GM23338 (cell line): Measurements from ENCODE around the gene PDE4D. TPM values are rescaled to one million over a fixed set of nuclear protein-coding genes. Genes with fewer than 3 reads are reported as not detected.

Experiments used
- ATAC-seq: fragments of 200-7000 bp; cut with Tn5 transposase; 3 replicates; pipeline ENCODE4 v1.9.1; 2020
- DNase-seq: peaks from one replicate; pipeline ENCODE4 v3.0.0-alpha.2; 2015; ENCODE audit warnings: low spot score
- H2AFZ ChIP-seq: fragments of 200-600 bp; sonication (generic); 2 replicates; pipeline ENCODE4 v1.8.0; 2016; ENCODE audit warnings: antibody characterized with exemption, mild to moderate bottlenecking, moderate library complexity
- H3F3A ChIP-seq: fragments of 200-600 bp; sonication (generic); replicated peaks from 2 replicates; pipeline ENCODE4 v1.8.0; 2017; ENCODE audit warnings: antibody characterized with exemption, mixed run types, low read depth
- H3K27ac ChIP-seq: fragments of 200-600 bp; sonication (generic); 2 replicates; pipeline ENCODE4 v1.6.1; 2016; ENCODE audit warnings: low read depth
- H3K27me3 ChIP-seq: fragments of 200-600 bp; sonication (generic); 2 replicates; pipeline ENCODE4 v1.8.0; 2016; ENCODE audit warnings: mild to moderate bottlenecking, mixed run types, moderate library complexity; ENCODE audit not compliant: insufficient read depth
- H3K36me3 ChIP-seq: fragments of 200-600 bp; sonication (generic); 2 replicates; pipeline ENCODE4 v1.8.0; 2016; ENCODE audit warnings: mild to moderate bottlenecking; ENCODE audit not compliant: insufficient read depth
- H3K4me1 ChIP-seq: fragments of 200-600 bp; sonication (generic); 2 replicates; pipeline ENCODE4 v1.8.0; 2016; ENCODE audit warnings: mild to moderate bottlenecking, moderate library complexity; ENCODE audit not compliant: insufficient read depth
- H3K4me2 ChIP-seq: fragments of 200-600 bp; sonication (generic); 2 replicates; pipeline ENCODE4 v1.7.1; 2017; ENCODE audit warnings: mixed run types
- H3K4me3 ChIP-seq: fragments of 200-600 bp; sonication (generic); 2 replicates; pipeline ENCODE4 v1.6.1; 2016; ENCODE audit warnings: mixed run types
- H3K79me2 ChIP-seq: fragments of 200-600 bp; sonication (generic); replicated peaks from 2 replicates; pipeline ENCODE4 v1.8.0; 2017; ENCODE audit warnings: mild to moderate bottlenecking; ENCODE audit not compliant: insufficient read depth
- H3K9me2 ChIP-seq: fragments of 200-600 bp; sonication (generic); 2 replicates; pipeline ENCODE4 v1.8.0; 2017; ENCODE audit not compliant: insufficient read depth
- H4K20me1 ChIP-seq: fragments of 200-600 bp; sonication (generic); replicated peaks from 2 replicates; pipeline ENCODE4 v1.8.0; 2017; ENCODE audit warnings: mild to moderate bottlenecking; ENCODE audit not compliant: insufficient read depth
- H3K27ac Mint-ChIP-seq: 2 replicates; pipeline ENCODE4 v1.8.0; 2020; ENCODE audit warnings: inconsistent platforms, mild to moderate bottlenecking, moderate library complexity, mixed read lengths
- H3K27me3 Mint-ChIP-seq: 3 replicates; pipeline ENCODE4 v1.8.0; 2022; ENCODE audit warnings: low read depth, mild to moderate bottlenecking, moderate library complexity, mixed read lengths, inconsistent platforms; ENCODE audit not compliant: insufficient read depth, poor library complexity
- H3K36me3 Mint-ChIP-seq: 3 replicates; pipeline ENCODE4 v1.8.0; 2021; ENCODE audit warnings: low read depth, mild to moderate bottlenecking, inconsistent platforms, moderate library complexity, mixed read lengths
- H3K4me1 Mint-ChIP-seq: 3 replicates; pipeline ENCODE4 v1.8.0; 2020; ENCODE audit warnings: mild to moderate bottlenecking, inconsistent platforms, mixed read lengths
- H3K4me3 Mint-ChIP-seq: 3 replicates; pipeline ENCODE4 v1.8.0; 2021; ENCODE audit warnings: moderate library complexity, mild to moderate bottlenecking, inconsistent platforms, mixed read lengths
- H3K9me3 Mint-ChIP-seq: 3 replicates; pipeline ENCODE4 v1.8.0; 2020; ENCODE audit warnings: moderate library complexity, mild to moderate bottlenecking, inconsistent platforms, mixed read lengths
- CREB1 ChIP-seq: fragments of 250-450 bp; sonication (Bioruptor Pico); IDR thresholded peaks from 2 replicates; pipeline ENCODE4 v1.5.0; 2020; ENCODE audit warnings: low read depth, mild to moderate bottlenecking, moderate library complexity
- EZH2 ChIP-seq: fragments of 200-600 bp; sonication (generic); IDR thresholded peaks from one replicate; pipeline ENCODE4 v1.8.0; 2017; ENCODE audit warnings: antibody characterized with exemption, mild to moderate bottlenecking, low read depth; ENCODE audit not compliant: unreplicated experiment
- EZH2phosphoT487 ChIP-seq: fragments of 200-600 bp; sonication (generic); IDR thresholded peaks from one replicate; pipeline ENCODE4 v1.8.1; 2018; ENCODE audit warnings: antibody characterized with exemption; ENCODE audit not compliant: unreplicated experiment
- JUNB ChIP-seq: IDR thresholded peaks from one replicate; pipeline ENCODE4 v1.6.1; 2016; ENCODE audit warnings: antibody characterized with exemption; ENCODE audit not compliant: unreplicated experiment
- NANOG ChIP-seq: IDR thresholded peaks from 2 replicates; pipeline ENCODE4 v1.6.1; 2016; ENCODE audit warnings: antibody characterized with exemption, borderline replicate concordance
- POLR2AphosphoS5 ChIP-seq: IDR thresholded peaks from 2 replicates; pipeline ENCODE4 v1.6.1; 2016; ENCODE audit warnings: antibody characterized with exemption, low read depth
- STAT1 ChIP-seq: IDR thresholded peaks from one replicate; pipeline ENCODE4 v1.6.1; 2016; ENCODE audit warnings: antibody characterized with exemption; ENCODE audit not compliant: unreplicated experiment
- ZNF114 ChIP-seq: fragments of 250-450 bp; sonication (Bioruptor Pico); IDR thresholded peaks from 2 replicates; pipeline ENCODE4 v1.5.0; 2020; ENCODE audit warnings: mild to moderate bottlenecking, moderate library complexity
- ZNF331 ChIP-seq: fragments of 250-450 bp; sonication (Bioruptor Pico); IDR thresholded peaks from 2 replicates; pipeline ENCODE4 v1.5.0; 2020; ENCODE audit warnings: low read depth, mild to moderate bottlenecking, moderate library complexity
- polyA plus RNA-seq: library from polyadenylated mRNA; unstranded; fragments of >200 nt; fragmentation: Nextera tagmentation; extraction: Ambion mirVana; gene quantifications from 2 replicates; pipeline ENCODE4 v1.2.1, GENCODE V29; 2016
- total RNA-seq: library from RNA; depleted of rRNA; stranded (reverse); fragments of >200 nt; shearing (Covaris generic); gene quantifications from 2 replicates; pipeline ENCODE4 v1.2.3, GENCODE V29; 2014
- TF ChIP-seq, protein P1 (sequence below), 2 experiments: fragments of 200-600 bp in 1 of 2; sonication (generic) in 1 of 2; conservative IDR thresholded peaks; 2 replicates each; pipeline versions ENCODE4 v1.5.1 to v1.6.1; 2016 to 2017; ENCODE audit warnings: antibody characterized with exemption in 2 of 2, low read depth in 2 of 2, mild to moderate bottlenecking in 2 of 2, moderate library complexity in 1 of 2
- TF ChIP-seq, protein P2 (sequence below): IDR thresholded peaks from one replicate; pipeline ENCODE4 v1.6.1; 2018; ENCODE audit warnings: antibody characterized with exemption; ENCODE audit not compliant: unreplicated experiment
- TF ChIP-seq, protein P3 (sequence below): fragments of 250-450 bp; sonication (Bioruptor Pico); IDR thresholded peaks from 2 replicates; pipeline ENCODE4 v1.5.0; 2020; ENCODE audit warnings: mild to moderate bottlenecking, moderate library complexity

The PDE4D gene
- total and polyA plus RNA-seq, 2 experiments from 2014 or later = 2.1 to 4.7 TPM

DNA sequence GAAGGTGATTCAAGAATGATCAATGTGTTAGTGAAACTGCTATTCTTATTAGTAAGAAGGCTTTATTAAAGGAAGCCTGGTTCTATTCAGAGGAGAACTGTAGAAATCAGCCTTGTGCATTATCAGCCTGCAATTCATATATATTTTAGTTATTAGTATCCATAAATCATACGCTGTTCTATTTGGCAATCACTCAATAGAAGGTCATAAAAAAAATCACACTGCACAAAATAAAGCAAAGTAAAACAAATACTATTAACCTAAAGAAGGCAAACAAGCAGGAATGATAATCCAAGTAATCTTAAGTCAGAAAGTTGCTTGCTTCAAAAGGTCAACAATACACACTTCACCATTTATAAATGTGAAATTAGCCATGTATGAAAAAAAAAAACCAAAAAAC, 138.1 kb downstream of the PDE4D start (continued):
- no peak for TF ChIP-seq STAT1
- TF ChIP-seq EZH2phosphoT487 = no peak

DNA sequence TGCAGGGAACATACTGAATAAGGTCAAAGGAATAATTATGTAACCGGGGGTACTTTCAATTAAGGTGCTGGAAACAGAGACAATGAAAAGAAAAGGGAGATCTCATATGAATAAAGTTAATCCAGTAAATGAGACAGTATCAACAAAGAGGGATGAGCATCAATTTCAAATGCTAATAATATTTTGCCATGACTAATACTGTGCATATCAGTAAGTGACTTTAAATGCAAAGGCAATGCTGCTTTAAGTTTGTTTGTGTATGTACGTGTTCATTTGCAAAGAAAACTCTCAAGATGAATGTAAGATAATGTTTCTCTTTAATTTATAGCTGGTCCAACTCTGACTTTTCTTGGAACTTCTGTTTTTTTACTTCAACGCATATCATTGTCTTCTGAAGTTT, 139.9 kb downstream of the PDE4D start:
- no peaks in the 10 kb centered on the region for H3K27me3 Mint-ChIP-seq
- no peak overlapping the region for H3K4me3 Mint-ChIP-seq
- peaks cover 4% of the 10 kb centered on the region; the same call in 2 of the 3 replicates for H3K4me1 Mint-ChIP-seq
- H3K27ac ChIP-seq = no peak overlapping the region
- TF ChIP-seq CREB1 (CRISPR knock-in tag) (no peak), ZNF331 (no peak), NANOG (no peak), EZH2phosphoT487 (no peak), JUNB (no peak), POLR2AphosphoS5 (no peak), STAT1 (no peak), EZH2 (no peak), ZNF114 (no peak)
- TF ChIP-seq, protein P1, sequence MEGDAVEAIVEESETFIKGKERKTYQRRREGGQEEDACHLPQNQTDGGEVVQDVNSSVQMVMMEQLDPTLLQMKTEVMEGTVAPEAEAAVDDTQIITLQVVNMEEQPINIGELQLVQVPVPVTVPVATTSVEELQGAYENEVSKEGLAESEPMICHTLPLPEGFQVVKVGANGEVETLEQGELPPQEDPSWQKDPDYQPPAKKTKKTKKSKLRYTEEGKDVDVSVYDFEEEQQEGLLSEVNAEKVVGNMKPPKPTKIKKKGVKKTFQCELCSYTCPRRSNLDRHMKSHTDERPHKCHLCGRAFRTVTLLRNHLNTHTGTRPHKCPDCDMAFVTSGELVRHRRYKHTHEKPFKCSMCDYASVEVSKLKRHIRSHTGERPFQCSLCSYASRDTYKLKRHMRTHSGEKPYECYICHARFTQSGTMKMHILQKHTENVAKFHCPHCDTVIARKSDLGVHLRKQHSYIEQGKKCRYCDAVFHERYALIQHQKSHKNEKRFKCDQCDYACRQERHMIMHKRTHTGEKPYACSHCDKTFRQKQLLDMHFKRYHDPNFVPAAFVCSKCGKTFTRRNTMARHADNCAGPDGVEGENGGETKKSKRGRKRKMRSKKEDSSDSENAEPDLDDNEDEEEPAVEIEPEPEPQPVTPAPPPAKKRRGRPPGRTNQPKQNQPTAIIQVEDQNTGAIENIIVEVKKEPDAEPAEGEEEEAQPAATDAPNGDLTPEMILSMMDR (conservative IDR thresholded peaks at IDR 0.05; ENCODE audit: low read depth in 2 of 2) = no peak
- TF ChIP-seq, protein P2, sequence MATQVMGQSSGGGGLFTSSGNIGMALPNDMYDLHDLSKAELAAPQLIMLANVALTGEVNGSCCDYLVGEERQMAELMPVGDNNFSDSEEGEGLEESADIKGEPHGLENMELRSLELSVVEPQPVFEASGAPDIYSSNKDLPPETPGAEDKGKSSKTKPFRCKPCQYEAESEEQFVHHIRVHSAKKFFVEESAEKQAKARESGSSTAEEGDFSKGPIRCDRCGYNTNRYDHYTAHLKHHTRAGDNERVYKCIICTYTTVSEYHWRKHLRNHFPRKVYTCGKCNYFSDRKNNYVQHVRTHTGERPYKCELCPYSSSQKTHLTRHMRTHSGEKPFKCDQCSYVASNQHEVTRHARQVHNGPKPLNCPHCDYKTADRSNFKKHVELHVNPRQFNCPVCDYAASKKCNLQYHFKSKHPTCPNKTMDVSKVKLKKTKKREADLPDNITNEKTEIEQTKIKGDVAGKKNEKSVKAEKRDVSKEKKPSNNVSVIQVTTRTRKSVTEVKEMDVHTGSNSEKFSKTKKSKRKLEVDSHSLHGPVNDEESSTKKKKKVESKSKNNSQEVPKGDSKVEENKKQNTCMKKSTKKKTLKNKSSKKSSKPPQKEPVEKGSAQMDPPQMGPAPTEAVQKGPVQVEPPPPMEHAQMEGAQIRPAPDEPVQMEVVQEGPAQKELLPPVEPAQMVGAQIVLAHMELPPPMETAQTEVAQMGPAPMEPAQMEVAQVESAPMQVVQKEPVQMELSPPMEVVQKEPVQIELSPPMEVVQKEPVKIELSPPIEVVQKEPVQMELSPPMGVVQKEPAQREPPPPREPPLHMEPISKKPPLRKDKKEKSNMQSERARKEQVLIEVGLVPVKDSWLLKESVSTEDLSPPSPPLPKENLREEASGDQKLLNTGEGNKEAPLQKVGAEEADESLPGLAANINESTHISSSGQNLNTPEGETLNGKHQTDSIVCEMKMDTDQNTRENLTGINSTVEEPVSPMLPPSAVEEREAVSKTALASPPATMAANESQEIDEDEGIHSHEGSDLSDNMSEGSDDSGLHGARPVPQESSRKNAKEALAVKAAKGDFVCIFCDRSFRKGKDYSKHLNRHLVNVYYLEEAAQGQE = no peak
- TF ChIP-seq, protein P3, sequence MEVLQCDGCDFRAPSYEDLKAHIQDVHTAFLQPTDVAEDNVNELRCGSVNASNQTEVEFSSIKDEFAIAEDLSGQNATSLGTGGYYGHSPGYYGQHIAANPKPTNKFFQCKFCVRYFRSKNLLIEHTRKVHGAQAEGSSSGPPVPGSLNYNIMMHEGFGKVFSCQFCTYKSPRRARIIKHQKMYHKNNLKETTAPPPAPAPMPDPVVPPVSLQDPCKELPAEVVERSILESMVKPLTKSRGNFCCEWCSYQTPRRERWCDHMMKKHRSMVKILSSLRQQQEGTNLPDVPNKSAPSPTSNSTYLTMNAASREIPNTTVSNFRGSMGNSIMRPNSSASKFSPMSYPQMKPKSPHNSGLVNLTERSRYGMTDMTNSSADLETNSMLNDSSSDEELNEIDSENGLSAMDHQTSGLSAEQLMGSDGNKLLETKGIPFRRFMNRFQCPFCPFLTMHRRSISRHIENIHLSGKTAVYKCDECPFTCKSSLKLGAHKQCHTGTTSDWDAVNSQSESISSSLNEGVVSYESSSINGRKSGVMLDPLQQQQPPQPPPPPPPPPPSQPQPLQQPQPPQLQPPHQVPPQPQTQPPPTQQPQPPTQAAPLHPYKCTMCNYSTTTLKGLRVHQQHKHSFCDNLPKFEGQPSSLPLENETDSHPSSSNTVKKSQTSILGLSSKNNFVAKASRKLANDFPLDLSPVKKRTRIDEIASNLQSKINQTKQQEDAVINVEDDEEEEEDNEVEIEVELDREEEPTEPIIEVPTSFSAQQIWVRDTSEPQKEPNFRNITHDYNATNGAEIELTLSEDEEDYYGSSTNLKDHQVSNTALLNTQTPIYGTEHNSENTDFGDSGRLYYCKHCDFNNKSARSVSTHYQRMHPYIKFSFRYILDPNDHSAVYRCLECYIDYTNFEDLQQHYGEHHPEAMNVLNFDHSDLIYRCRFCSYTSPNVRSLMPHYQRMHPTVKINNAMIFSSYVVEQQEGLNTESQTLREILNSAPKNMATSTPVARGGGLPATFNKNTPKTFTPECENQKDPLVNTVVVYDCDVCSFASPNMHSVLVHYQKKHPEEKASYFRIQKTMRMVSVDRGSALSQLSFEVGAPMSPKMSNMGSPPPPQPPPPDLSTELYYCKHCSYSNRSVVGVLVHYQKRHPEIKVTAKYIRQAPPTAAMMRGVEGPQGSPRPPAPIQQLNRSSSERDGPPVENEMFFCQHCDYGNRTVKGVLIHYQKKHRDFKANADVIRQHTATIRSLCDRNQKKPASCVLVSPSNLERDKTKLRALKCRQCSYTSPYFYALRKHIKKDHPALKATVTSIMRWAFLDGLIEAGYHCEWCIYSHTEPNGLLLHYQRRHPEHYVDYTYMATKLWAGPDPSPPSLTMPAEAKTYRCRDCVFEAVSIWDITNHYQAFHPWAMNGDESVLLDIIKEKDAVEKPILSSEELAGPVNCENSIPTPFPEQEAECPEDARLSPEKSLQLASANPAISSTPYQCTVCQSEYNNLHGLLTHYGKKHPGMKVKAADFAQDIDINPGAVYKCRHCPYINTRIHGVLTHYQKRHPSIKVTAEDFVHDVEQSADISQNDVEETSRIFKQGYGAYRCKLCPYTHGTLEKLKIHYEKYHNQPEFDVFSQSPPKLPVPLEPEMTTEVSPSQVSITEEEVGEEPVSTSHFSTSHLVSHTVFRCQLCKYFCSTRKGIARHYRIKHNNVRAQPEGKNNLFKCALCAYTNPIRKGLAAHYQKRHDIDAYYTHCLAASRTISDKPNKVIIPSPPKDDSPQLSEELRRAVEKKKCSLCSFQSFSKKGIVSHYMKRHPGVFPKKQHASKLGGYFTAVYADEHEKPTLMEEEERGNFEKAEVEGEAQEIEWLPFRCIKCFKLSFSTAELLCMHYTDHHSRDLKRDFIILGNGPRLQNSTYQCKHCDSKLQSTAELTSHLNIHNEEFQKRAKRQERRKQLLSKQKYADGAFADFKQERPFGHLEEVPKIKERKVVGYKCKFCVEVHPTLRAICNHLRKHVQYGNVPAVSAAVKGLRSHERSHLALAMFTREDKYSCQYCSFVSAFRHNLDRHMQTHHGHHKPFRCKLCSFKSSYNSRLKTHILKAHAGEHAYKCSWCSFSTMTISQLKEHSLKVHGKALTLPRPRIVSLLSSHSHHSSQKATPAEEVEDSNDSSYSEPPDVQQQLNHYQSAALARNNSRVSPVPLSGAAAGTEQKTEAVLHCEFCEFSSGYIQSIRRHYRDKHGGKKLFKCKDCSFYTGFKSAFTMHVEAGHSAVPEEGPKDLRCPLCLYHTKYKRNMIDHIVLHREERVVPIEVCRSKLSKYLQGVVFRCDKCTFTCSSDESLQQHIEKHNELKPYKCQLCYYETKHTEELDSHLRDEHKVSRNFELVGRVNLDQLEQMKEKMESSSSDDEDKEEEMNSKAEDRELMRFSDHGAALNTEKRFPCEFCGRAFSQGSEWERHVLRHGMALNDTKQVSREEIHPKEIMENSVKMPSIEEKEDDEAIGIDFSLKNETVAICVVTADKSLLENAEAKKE (CRISPR knock-in tag) = no peak
- H4K20me1 ChIP-seq = no peaks in the 10 kb centered on the region
- H3K27me3 ChIP-seq = no peaks in the 10 kb centered on the region
- no peaks in the 10 kb centered on the region for H3K36me3 ChIP-seq
- DNase-seq = no peak
- H2AFZ ChIP-seq = no peak overlapping the region
- no peaks in the 10 kb centered on the region for H3K79me2 ChIP-seq
- no peaks in the 10 kb centered on the region for H3K9me3 Mint-ChIP-seq
- no peaks in the 10 kb centered on the region for H3F3A ChIP-seq
- no peaks in the 10 kb centered on the region for H3K36me3 Mint-ChIP-seq
- no peak overlapping the region for H3K4me2 ChIP-seq
- H3K27ac Mint-ChIP-seq = no peak overlapping the region
- ATAC-seq = no peak
- H3K4me3 ChIP-seq = no peak overlapping the region
- H3K9me2 ChIP-seq = no peaks in the 10 kb centered on the region
- H3K4me1 ChIP-seq = no peaks in the 10 kb centered on the region; the same call in 1 of the 2 replicates
